ENCODE data around the gene PRRT1. TPM values are rescaled to one million over a fixed set of nuclear protein-coding genes. Genes with fewer than 3 reads are reported as not detected.
"Not testable (repeated sequence)": the region's sequence is repeated elsewhere in the genome, so short reads cannot be mapped to it uniquely, and the experiment has no call there.

The PRRT1 gene
- 0.25 and 0.30 TPM in 2 replicates for total RNA-seq (2014; rRNA removed; shearing (Covaris generic))

- no peak for DNase-seq
- peaks cover 9% of the 10 kb centered on the region for H3K36me3 ChIP-seq
- no peaks in the 10 kb centered on the region for H3K27me3 ChIP-seq
- peak within 1 kb of the TSS; percentile 80 for H3K4me3 ChIP-seq
- no peaks in the 10 kb centered on the region for H3K9me3 ChIP-seq (replicated peaks)
- H3K27ac ChIP-seq, result peak within 1 kb of the TSS; percentile 86; the same call in 1 of the 2 replicates
- H3K4me1 ChIP-seq, result peaks cover 5% of the 10 kb centered on the region
Observed at GRCh38 chr6:32151863-32152768, at the start of gene PRRT1. PRRT1 (minus strand) TSS chr6:32151939; CDS start chr6:32151827, 112 bp downstream.

GRCh38 chr6:32200711-32201475, 49.2 kb upstream of the PRRT1 start:
- no peaks in the 10 kb centered on the region for H3K36me3 ChIP-seq

GRCh38 chr6:32198866-32199265, 47.1 kb upstream of the PRRT1 start:
- H3K4me1 ChIP-seq, result peaks cover 26% of the 10 kb centered on the region

More at GRCh38 chr6:32200711-32201475, 49.2 kb upstream of the PRRT1 start:
- Histone ChIP-seq H3K4me1 (peaks cover 31% of the 10 kb centered on the region), H3K9me3 (replicated peaks) (no peaks in the 10 kb centered on the region), H3K27me3 (no peaks in the 10 kb centered on the region), H3K27ac (peak overlapping the region; percentile 22; the same call in 1 of the 2 replicates), H3K4me3 (no peak overlapping the region)
- DNase-seq, result no peak

GRCh38 chr6:32198345-32198696, 46.6 kb upstream of the PRRT1 start:
- H3K27me3 ChIP-seq, result no peaks in the 10 kb centered on the region
- H3K36me3 ChIP-seq, result no peaks in the 10 kb centered on the region
- no peak for DNase-seq
- H3K4me3 ChIP-seq, result no peak overlapping the region
- peaks cover 21% of the 10 kb centered on the region for H3K4me1 ChIP-seq
- no peaks in the 10 kb centered on the region for H3K9me3 ChIP-seq (replicated peaks)
- H3K27ac ChIP-seq, result no peak overlapping the region

More at GRCh38 chr6:32198866-32199265, 47.1 kb upstream of the PRRT1 start:
- Histone ChIP-seq H3K36me3 (no peaks in the 10 kb centered on the region), H3K27ac (no peak overlapping the region), H3K27me3 (no peaks in the 10 kb centered on the region), H3K9me3 (replicated peaks) (no peaks in the 10 kb centered on the region), H3K4me3 (no peak overlapping the region)
- DNase-seq, result no peak

- peak overlapping the region; percentile 100 for H3K27ac ChIP-seq
- no peaks in the 10 kb centered on the region for H3K27me3 ChIP-seq
Observed at GRCh38 chr6:32196682-32197616, 45.2 kb upstream of the PRRT1 start.

GRCh38 chr6:32195902-32196681, 44.4 kb upstream of the PRRT1 start:
- no peaks in the 10 kb centered on the region for H3K27me3 ChIP-seq
- H3K4me3 ChIP-seq, result peak overlapping the region; percentile 73
- peaks cover 4% of the 10 kb centered on the region for H3K4me1 ChIP-seq
- H3K27ac ChIP-seq, result peak overlapping the region; percentile 100
- peak; percentile 96 to 97 for DNase-seq
- H3K36me3 ChIP-seq, result no peaks in the 10 kb centered on the region
- no peaks in the 10 kb centered on the region for H3K9me3 ChIP-seq (replicated peaks)

More at GRCh38 chr6:32196682-32197616, 45.2 kb upstream of the PRRT1 start:
- peak overlapping the region; percentile 73 for H3K4me3 ChIP-seq
- peaks cover 12% of the 10 kb centered on the region for H3K4me1 ChIP-seq
- DNase-seq, result peak in 1 of 2 experiments; percentile 29
- H3K36me3 ChIP-seq, result no peaks in the 10 kb centered on the region
- no peaks in the 10 kb centered on the region for H3K9me3 ChIP-seq (replicated peaks)

- Histone ChIP-seq H3K27ac (peak overlapping the region; percentile 100), H3K36me3 (no peaks in the 10 kb centered on the region), H3K27me3 (no peaks in the 10 kb centered on the region), H3K4me1 (peaks cover 6% of the 10 kb centered on the region), H3K4me3 (peak overlapping the region; percentile 73), H3K9me3 (replicated peaks) (no peaks in the 10 kb centered on the region)
- DNase-seq, result peak; percentile 99 to 100
Observed at GRCh38 chr6:32195652-32195901, 43.8 kb upstream of the PRRT1 start.

GRCh38 chr6:32194825-32195651, 43.3 kb upstream of the PRRT1 start:
- peaks cover 6% of the 10 kb centered on the region for H3K4me1 ChIP-seq
- H3K27ac ChIP-seq, result peak overlapping the region; percentile 62
- DNase-seq, result peak in 1 of 2 experiments; percentile 54
- no peaks in the 10 kb centered on the region for H3K27me3 ChIP-seq
- H3K9me3 ChIP-seq (replicated peaks), result no peaks in the 10 kb centered on the region
- H3K36me3 ChIP-seq, result no peaks in the 10 kb centered on the region
- peak overlapping the region; percentile 50 for H3K4me3 ChIP-seq

- H3K36me3 ChIP-seq, result no peaks in the 10 kb centered on the region
- DNase-seq, result no peak
- no peak overlapping the region for H3K4me3 ChIP-seq
- peaks cover 6% of the 10 kb centered on the region for H3K4me1 ChIP-seq
- no peaks in the 10 kb centered on the region for H3K27me3 ChIP-seq
- no peaks in the 10 kb centered on the region for H3K9me3 ChIP-seq (replicated peaks)
- no peak overlapping the region for H3K27ac ChIP-seq
Observed at GRCh38 chr6:32194388-32194787, 42.6 kb upstream of the PRRT1 start.

- DNase-seq; H3K4me3 ChIP-seq; H3K36me3 ChIP-seq; H3K9me3 ChIP-seq (replicated peaks); H3K27me3 ChIP-seq; H3K27ac ChIP-seq: not testable (repeated sequence)
- peaks cover 10% of the 10 kb centered on the region for H3K4me1 ChIP-seq
Observed at GRCh38 chr6:32193096-32193495, 41.4 kb upstream of the PRRT1 start.

- Histone ChIP-seq H3K4me1 (peaks cover 10% of the 10 kb centered on the region), H3K27me3 (no peaks in the 10 kb centered on the region), H3K27ac (no peak within 1 kb of the TSS), H3K4me3 (no peak within 1 kb of the TSS), H3K9me3 (replicated peaks) (no peaks in the 10 kb centered on the region), H3K36me3 (no peaks in the 10 kb centered on the region)
- peak; percentile 50 to 58 for DNase-seq
Observed at GRCh38 chr6:32192608-32193039, 40.9 kb upstream of the PRRT1 start, which contains the start of gene GPSM3. GPSM3 (minus strand) TSS chr6:32192643; CDS start chr6:32192513, 130 bp downstream.

- H3K9me3 ChIP-seq (replicated peaks), result no peaks in the 10 kb centered on the region
- H3K36me3 ChIP-seq, result no peaks in the 10 kb centered on the region
- H3K27me3 ChIP-seq, result no peaks in the 10 kb centered on the region
- H3K4me3 ChIP-seq, result no peak overlapping the region
- no peak for DNase-seq
- no peak overlapping the region for H3K27ac ChIP-seq
- H3K4me1 ChIP-seq, result peaks cover 10% of the 10 kb centered on the region
Observed at GRCh38 chr6:32191696-32192607, 40.2 kb upstream of the PRRT1 start.
